Measurements from ENCODE around the gene MUC3A.

Gene MUC3A

DNA sequence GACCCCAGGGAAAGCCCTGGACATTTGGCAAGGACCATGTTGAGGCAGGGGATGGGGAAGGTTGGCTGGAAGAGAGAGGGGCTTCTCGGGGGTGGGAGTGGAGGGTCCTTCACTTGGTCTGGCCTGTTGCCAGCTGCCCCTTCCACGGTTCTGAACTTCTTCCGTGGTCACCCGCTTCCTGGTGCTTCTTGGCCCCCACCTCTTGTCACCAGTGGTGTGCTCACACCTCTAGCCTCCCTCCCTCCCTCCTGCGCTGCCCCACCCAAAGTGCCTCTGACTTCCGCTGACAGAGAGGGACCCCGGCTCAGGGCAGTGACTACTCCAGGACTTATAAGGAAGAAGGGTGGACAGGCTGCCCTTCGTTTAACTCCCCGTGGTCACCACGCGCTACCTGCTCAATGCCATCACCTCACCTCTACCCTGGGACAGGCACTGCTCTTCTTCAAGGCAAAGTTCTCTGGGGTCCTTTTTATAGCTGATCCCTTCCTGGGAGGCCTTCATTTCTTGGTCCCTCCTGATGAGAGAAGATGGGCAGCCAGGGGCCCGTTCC, 19.8 kb downstream of the MUC3A start, which contains the start of gene MUC12:
Gene MUC12, plus strand, starts transcription at position 500 of the 550 bp plus-strand sequence. CDS start 58 bp downstream, outside the sequence.
- Histone ChIP-seq H3K4me3 (ENCODE audit: low read depth, low read length) (no peak within 1 kb of the TSS), H3K27ac (ENCODE audit: extremely low read depth, low read depth, low read length) (no peak within 1 kb of the TSS), H3K4me1 (ENCODE audit: control insufficient read depth, insufficient read depth, low read length) (peaks cover 4% of the 10 kb centered on the region), H3K36me3 (ENCODE audit: control insufficient read depth in 2 of 2, insufficient read depth in 1 of 2, low read length in 2 of 2) (no peaks in the 10 kb centered on the region), H3K9me3 (ENCODE audit: control insufficient read depth, insufficient read depth, low read depth, low read length) (no peaks in the 10 kb centered on the region)
- ChIA-PET CTCF (no interaction called here), POLR2A (no interaction called here)
- no peak for TF ChIP-seq ZNF677 (tag by site-specific recombination; IDR thresholded peaks at IDR 0.05)
- TF ChIP-seq, protein P1, sequence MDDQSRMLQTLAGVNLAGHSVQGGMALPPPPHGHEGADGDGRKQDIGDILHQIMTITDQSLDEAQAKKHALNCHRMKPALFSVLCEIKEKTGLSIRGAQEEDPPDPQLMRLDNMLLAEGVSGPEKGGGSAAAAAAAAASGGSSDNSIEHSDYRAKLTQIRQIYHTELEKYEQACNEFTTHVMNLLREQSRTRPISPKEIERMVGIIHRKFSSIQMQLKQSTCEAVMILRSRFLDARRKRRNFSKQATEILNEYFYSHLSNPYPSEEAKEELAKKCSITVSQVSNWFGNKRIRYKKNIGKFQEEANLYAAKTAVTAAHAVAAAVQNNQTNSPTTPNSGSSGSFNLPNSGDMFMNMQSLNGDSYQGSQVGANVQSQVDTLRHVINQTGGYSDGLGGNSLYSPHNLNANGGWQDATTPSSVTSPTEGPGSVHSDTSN (CRISPR knock-in tag; IDR thresholded peaks at IDR 0.05): no peak
- no peak for TF ChIP-seq ZNF549 (tag by site-specific recombination; IDR thresholded peaks at IDR 0.05)
- no peak for TF ChIP-seq ZNF664 (tag by site-specific recombination; IDR thresholded peaks at IDR 0.05)
- TF ChIP-seq, protein P2, sequence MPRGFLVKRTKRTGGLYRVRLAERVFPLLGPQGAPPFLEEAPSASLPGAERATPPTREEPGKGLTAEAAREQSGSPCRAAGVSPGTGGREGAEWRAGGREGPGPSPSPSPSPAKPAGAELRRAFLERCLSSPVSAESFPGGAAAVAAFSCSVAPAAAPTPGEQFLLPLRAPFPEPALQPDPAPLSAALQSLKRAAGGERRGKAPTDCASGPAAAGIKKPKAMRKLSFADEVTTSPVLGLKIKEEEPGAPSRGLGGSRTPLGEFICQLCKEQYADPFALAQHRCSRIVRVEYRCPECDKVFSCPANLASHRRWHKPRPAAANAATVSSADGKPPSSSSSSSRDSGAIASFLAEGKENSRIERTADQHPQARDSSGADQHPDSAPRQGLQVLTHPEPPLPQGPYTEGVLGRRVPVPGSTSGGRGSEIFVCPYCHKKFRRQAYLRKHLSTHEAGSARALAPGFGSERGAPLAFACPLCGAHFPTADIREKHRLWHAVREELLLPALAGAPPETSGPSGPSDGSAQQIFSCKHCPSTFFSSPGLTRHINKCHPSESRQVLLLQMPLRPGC (tag by site-specific recombination; IDR thresholded peaks at IDR 0.05): no peak
- TF ChIP-seq ZNF16 (tag by site-specific recombination; IDR thresholded peaks at IDR 0.05; ENCODE audit: low read depth): no peak
- TF ChIP-seq IKZF3 (tag by site-specific recombination; IDR thresholded peaks at IDR 0.05): no peak
- no peak for TF ChIP-seq EGR2 (tag by site-specific recombination; IDR thresholded peaks at IDR 0.05; ENCODE audit: low read depth)
- TF ChIP-seq ZNF155 (tag by site-specific recombination; IDR thresholded peaks at IDR 0.05): no peak
- TF ChIP-seq WT1 (tag by site-specific recombination; IDR thresholded peaks at IDR 0.05): no peak
- TF ChIP-seq ZNF571 (tag by site-specific recombination; IDR thresholded peaks at IDR 0.05): no peak
- no peak for TF ChIP-seq ZNF133 (tag by site-specific recombination; IDR thresholded peaks at IDR 0.05)
- no peak for TF ChIP-seq ZNF629 (tag by site-specific recombination; IDR thresholded peaks at IDR 0.05)
- TF ChIP-seq ZFHX2 (tag by site-specific recombination; conservative IDR thresholded peaks at IDR 0.05): no peak

DNA sequence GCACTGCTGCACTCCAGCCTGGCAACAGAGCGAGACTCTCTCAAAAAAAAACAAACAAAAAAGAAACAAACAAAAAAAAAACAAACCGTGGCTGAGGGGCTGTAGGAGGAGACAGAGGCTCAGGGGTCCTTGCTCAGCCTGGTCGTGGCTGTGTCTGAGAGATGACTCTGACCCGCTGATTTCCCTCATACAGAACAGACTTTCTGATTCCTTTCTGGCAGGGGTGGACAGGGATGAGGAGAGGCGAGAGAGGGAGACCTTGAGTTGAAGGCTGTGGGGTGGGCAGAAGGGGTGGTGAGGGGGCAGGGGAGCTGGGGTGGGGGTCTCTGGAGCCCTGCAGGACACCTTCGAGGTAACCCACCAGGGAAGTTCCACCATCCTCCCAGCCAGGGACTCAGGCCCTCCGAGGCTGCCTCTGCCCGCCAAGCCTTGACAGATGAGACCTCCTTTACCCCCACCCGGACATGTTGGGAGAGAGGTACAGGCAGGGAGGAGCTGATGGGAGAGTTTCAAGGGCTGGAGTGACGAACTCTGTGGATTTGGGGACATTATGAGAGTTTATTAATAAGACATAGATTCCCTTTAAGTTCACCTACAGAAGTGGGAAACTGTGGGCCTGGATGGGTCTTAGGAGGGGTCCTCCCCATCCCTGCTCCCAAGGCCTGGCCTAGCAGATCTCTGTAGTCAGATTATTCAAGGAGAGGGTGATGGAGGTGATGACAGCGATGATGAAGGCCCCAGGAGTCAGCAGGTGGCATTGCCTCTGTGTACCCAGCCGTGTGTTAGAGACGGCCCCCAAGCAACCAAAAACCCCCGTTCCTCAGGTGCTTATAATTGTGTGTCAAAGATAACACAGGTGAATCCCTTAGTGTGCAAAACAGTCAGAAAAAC, 22.0 kb downstream of the MUC3A start:
- no peaks in the 10 kb centered on the region for H3K36me3 ChIP-seq (ENCODE audit: control insufficient read depth in 2 of 2, insufficient read depth in 1 of 2, low read length in 2 of 2)
- ChIA-PET POLR2A (no interaction called here), CTCF (interaction anchor here (0.6 to 1.5 kb wide), 2 partner anchors 25 to 88 kb away, joined by 3 to 6 read pairs; no protein-coding TSS in a partner anchor)
- TF ChIP-seq ZNF138 (tag by site-specific recombination; IDR thresholded peaks at IDR 0.05; ENCODE audit: borderline replicate concordance): no peak
- no peak for TF ChIP-seq ZBTB21 (tag by site-specific recombination; IDR thresholded peaks at IDR 0.05)
- H3K27ac ChIP-seq (ENCODE audit: extremely low read depth, low read depth, low read length): no peak overlapping the region
- H3K4me1 ChIP-seq (ENCODE audit: control insufficient read depth, insufficient read depth, low read length): peaks cover 4% of the 10 kb centered on the region
- no peak overlapping the region for H3K4me3 ChIP-seq (ENCODE audit: low read depth, low read length)
- no peaks in the 10 kb centered on the region for H3K9me3 ChIP-seq (ENCODE audit: control insufficient read depth, insufficient read depth, low read depth, low read length)

DNA sequence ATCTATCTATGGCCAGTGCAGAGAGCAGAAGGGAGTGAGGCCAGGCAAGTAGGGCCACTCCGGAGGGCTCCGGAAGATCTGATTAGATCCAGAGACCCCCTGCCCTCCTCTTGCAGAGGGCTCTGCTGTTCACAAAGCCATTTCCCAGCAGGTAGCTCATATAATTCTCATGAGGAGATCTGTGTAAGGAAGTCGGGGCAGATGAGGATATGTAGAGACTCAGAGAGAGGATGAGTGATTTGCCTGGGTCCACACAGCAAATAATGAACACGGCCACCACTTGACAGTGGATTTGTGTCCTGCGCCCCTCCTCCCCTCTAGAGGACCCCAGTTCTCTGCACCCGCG, 22.6 kb downstream of the MUC3A start:
- Histone ChIP-seq H3K36me3 (ENCODE audit: control insufficient read depth in 2 of 2, insufficient read depth in 1 of 2, low read length in 2 of 2) (no peaks in the 10 kb centered on the region), H3K27ac (ENCODE audit: extremely low read depth, low read depth, low read length) (no peak overlapping the region), H3K4me1 (ENCODE audit: control insufficient read depth, insufficient read depth, low read length) (no peaks in the 10 kb centered on the region; the same call in 1 of the 2 replicates), H3K4me3 (ENCODE audit: low read depth, low read length) (no peak overlapping the region), H3K9me3 (ENCODE audit: control insufficient read depth, insufficient read depth, low read depth, low read length) (no peaks in the 10 kb centered on the region)
- CTCF ChIA-PET: interaction anchor here (0.6 to 1.5 kb wide), 2 partner anchors 25 to 87 kb away, joined by 3 to 6 read pairs; no protein-coding TSS in a partner anchor
- POLR2A ChIA-PET: no interaction called here
- TF ChIP-seq ZIC2 (tag by site-specific recombination; IDR thresholded peaks at IDR 0.05) (peak; percentile 91), ZNF621 (tag by site-specific recombination; IDR thresholded peaks at IDR 0.05) (no peak)

Data from HEK293 (cell line).